NCI-H524 treated with DMSO at 0.1 percent for 48 hours (cell line): ENCODE data around the gene CASZ1.

Experiments used
- DNase-seq: peaks from one replicate; lab custom pipeline; 2025; lab: John Stamatoyannopoulos, UW

Gene CASZ1

DNA sequence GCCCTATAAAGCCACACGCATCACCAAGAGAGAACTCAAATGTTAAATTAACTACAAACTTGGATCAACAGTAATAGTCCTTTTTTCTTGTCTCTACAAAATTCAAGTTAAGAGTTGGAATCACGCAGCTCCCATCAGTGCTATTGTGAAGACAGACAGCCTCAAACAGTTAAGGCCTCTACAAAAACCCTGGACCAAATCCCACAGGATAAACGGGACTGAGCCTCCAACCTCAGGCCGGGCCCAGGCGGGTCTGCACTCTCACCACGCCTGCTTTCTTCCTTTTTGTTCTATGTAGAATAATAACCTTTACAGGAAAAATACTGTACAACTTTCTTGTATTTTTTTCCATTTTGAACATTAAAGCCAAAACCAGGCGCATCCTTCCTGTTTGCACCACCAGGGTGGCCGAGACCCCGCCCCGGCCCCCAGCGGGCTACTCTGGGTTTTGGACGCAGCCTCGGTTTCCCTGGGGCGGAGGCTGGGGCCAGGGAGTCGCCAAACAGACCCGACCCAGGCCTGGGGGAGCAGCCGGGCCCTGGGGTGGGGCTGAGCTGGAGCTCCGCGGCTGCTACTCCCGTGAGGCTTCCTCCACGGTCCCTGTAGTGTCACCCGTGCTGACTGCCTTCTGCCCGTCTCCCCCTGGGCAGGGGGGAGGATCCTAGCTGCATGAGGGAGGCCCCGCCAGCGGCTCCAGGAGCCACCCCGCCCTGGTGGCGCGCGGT, 158.4 kb downstream of the CASZ1 start:
- DNase-seq = no peak

- DNase-seq = no peak
Measured at GRCh38 chr1:10637400-10637799, 159.0 kb downstream of the CASZ1 start.

DNA sequence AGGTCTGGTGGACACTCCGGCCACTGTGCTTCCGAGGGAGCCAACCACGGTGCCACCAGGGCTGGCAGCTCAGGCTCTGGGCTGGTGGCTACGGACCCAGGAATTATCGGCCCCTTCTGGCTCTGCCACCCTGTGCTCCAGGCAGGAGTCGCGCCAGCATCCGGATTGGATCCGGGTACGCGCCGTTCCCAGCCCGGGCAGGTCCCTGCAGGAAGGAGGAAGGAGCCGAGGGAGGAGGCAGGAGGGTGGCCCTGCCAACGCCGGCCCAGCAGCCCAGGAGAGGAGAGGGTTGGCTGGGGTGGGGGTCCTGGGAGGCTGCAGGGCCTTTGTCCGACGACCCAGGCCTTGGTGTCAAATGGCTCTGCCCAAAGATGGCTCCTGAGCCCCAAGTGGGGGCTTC, 160.5 kb downstream of the CASZ1 start:
- DNase-seq = no peak

GRCh38 chr1:10635085-10635896, 161.2 kb downstream of the CASZ1 start:
- DNase-seq = no peak

DNA sequence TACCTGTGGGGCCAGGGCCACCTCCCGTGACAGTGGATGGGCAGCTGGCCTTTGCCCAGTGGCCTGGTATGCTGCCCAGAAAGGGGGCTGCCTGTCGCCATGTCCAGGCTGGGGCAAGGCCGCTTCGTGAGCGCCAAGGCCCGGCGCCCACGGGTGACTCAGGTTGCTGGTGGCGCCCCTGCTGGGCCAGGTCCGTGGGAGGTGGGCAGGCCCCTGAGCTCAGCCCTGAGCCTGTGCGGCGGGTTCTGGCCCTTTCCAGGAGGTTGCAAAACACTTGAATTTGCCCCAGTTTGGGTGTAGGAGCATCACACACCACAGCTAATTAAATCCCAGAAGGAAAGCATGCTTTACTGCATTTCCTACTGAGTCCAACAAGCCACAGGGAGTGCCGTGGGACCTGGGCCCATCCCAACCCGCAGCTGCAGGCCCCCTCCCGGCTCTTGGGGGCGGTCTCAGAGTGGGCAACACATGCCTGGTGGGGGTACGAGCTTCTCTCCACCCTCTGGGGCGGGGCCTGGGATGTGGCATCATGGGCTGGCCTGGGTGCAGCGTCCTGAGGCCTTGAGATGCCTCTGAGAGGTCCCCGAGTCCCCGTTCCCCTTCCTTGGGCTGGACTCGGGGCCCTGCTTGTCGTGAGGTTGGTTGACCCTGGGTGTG, 161.9 kb downstream of the CASZ1 start:
- DNase-seq = no peak

- DNase-seq = no peak
Measured at GRCh38 chr1:10634075-10634427, 162.4 kb downstream of the CASZ1 start.

GRCh38 chr1:10633416-10633815, 163.0 kb downstream of the CASZ1 start:
- no peak for DNase-seq

DNA sequence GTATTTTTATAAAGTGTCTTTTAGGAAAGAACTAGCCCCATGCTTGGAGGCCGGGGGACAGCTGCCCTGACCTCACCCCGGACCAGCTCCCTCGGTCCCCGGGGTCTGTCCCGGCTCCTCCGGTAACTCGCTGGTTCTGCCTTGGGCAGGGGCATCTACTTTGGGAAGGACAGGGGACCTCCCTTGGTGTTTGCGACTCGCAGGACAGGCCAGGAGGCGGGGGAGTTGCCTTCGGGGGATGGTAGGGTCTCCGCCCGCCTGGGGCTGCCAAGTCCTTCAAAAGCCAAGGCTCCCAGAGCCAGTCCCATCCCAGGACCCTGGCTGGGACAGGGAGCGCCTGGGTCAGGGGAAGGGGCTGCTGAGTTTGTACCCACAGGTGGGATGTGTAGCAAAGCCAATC, 163.8 kb downstream of the CASZ1 start:
- DNase-seq = no peak

DNA sequence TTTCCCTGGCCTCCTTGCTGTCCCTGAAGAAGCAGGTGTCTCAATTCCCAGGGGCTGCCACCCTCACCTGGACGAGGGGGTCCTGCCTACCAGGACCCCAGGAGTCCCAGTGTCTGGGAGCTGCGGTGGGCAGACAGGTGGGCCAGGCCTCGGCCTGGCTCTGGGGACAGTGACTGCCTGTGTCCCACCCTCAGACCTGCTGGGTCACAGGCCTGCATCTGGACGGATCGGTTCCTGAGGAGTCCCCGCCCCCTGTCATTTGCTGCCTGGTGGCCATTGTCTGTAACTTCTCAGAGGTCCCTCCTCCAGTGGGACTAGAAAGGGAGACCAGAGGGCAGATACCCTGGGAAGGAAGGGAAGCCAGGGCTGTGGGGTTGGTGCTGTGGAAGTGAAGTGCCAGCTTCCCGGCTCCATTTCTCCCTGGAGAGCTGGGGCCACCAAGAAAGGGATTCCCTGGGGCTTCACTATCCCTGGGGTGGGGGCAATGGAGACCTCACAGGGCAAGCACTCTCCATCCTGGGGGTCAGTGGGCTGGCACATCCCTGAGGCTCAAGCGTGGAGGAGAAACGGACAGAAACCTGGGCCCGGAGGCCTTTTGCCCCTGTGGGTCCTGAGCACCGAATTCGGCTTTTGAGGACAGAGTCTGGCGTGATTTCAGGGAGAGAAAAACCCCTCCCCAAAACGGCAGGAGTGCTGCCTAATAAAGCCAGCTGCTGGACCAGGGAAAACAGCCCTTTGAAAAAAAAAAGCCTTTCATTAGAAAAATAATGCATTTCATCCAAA, 164.4 kb downstream of the CASZ1 start:
- no peak for DNase-seq

GRCh38 chr1:10631121-10631810, 165.2 kb downstream of the CASZ1 start:
- DNase-seq = no peak

DNA sequence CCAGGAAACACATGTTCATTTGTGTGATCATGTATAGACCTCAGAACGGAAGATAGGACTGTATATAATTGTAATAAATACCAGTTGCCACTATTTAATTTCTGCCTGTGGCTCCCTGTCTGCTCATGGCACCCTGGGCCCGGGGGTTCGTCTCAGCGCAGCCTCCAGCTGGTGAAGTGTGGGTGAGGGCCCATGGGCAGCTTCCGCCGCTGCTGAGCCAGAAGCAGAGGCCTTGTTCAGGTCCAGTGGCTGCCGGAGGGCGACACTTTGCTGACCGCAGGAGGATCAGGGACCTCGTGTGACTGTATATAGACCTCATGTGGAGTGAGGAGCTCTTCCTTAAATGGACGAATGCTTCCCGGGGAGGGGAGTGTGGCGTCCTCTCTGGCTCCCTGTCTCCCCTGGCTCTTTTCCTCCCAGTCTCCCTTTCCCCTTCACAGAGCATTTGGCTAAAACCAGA, 165.8 kb downstream of the CASZ1 start:
- DNase-seq = no peak

GRCh38 chr1:10629816-10630571, 166.5 kb downstream of the CASZ1 start:
- no peak for DNase-seq

DNA sequence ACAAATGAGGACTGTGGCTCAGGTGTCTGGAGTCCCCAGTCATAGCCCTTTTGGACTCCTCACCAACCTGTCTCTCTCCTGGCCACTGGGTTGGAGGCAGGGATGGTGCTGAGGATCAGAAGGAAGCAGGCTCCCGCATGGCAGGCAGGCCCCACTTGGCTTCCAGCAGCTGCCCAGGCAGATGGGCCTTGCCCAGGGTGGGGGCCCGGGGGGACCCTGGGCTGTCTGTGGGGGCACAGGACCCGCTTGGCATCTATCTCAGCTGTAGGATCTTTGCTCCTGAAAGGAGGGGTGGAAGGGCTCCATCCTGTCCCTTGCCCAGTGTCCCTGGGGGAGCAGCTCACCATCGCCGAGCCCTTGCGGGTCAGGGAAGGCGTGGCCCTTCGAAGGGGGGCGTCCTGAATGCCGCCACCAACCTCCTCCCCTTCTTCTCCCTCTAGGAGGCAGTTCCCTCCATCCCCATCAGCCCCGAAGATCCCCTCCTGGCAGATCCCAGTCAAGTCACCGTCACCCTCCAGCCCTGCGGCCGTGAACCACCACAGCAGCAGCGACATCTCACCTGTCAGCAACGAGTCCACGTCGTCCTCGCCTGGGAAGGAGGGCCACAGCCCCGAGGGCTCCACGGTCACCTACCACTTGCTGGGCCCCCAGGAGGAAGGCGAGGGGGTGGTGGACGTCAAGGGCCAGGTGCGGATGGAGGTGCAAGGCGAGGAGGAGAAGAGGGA, 167.2 kb downstream of the CASZ1 start:
- DNase-seq = no peak

- DNase-seq = no peak
Measured at GRCh38 chr1:10628685-10629084, 167.8 kb downstream of the CASZ1 start.

GRCh38 chr1:10626791-10627410, 169.5 kb downstream of the CASZ1 start:
- no peak for DNase-seq

DNA sequence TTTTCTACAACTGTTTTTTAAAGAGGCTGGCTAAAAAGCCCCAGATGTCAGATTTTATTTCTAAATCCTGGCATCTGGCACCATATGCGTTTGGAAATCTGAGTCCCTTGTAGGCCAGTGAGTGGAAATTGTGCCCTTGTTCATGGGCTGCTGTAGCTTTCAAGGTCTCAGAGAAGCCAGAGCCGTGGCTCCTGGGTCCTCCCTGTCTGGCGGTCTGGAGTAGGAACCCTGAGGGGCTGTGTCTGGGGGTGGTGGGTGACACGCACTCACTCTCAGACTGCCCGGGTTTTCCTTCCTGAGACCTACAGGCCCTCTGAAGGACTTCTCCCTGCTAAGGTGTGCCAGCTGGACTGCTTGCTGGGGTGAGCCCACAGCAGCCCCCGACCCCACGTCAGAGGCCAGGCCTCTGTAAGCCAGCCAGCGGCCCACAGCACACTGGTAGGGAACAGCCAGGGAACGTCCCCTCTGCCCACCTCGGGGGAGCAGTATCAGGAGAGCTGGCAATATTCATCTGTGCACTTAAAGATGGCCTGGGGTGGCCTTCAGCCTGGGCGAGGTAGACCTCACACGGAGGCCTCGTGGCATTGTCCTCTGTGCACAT, 170.2 kb downstream of the CASZ1 start:
- peak; percentile 67 for DNase-seq

DNA sequence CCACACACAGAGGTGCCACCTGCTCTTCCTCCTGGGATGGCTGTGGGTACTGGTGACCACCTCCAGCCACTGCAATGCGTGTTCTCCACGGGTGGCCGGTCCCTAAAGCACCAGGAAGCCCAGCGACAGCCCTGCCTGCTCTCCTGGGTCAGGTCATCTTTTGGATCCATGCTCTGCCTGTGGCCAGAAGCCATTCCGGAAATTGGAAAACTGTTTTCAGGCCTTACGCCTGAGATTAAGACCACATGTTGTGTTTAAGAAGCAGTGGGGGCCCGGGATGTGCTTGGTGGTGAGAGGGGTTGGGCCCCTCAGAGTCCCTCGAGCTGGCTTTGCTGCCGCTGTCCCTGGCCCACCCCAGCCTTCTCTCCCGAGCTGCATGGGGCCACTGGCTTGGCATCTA, 170.9 kb downstream of the CASZ1 start:
- DNase-seq = no peak

- no peak for DNase-seq
Measured at GRCh38 chr1:10625076-10625475, 171.4 kb downstream of the CASZ1 start.
